GM21529 (cell line): Measurements from ENCODE around the gene ABLIM2.
A peak's percentile ranks its signal among the peaks of the same experiment; 100 is the strongest.

Experiments used
- ATAC-seq: cut with Tn5 transposase; IDR thresholded peaks from one replicate; pipeline ENCODE4 v1.9.1; 2021; ENCODE audit not compliant: unreplicated experiment

Gene ABLIM2

GRCh38 chr4:8194306-8195242 lies 36.0 kb upstream of the ABLIM2 start:
- no peak for ATAC-seq

GRCh38 chr4:8192748-8193738 lies 34.4 kb upstream of the ABLIM2 start:
- ATAC-seq = peak; percentile 87

GRCh38 chr4:8191136-8191747 lies 32.6 kb upstream of the ABLIM2 start:
- peak; percentile 54 for ATAC-seq

- ATAC-seq = no peak
Observed at GRCh38 chr4:8189551-8190466, 31.2 kb upstream of the ABLIM2 start.

- no peak for ATAC-seq
Observed at GRCh38 chr4:8188743-8189550, 30.3 kb upstream of the ABLIM2 start.

- ATAC-seq = no peak
Observed at GRCh38 chr4:8188085-8188484, 29.5 kb upstream of the ABLIM2 start.

- ATAC-seq = no peak
Observed at GRCh38 chr4:8185930-8186329, 27.3 kb upstream of the ABLIM2 start.

GRCh38 chr4:8185295-8185694 lies 26.7 kb upstream of the ABLIM2 start:
- ATAC-seq = no peak

- ATAC-seq = no peak
Observed at GRCh38 chr4:8184061-8184460, 25.4 kb upstream of the ABLIM2 start.

- ATAC-seq = no peak
Observed at GRCh38 chr4:8182858-8183725, 24.5 kb upstream of the ABLIM2 start.

- no peak for ATAC-seq
Observed at GRCh38 chr4:8182294-8182693, 23.7 kb upstream of the ABLIM2 start.

- no peak for ATAC-seq
Observed at GRCh38 chr4:8181844-8182243, 23.2 kb upstream of the ABLIM2 start.

- ATAC-seq = no peak
Observed at GRCh38 chr4:8181119-8181518, 22.5 kb upstream of the ABLIM2 start.

GRCh38 chr4:8180310-8181093 lies 21.9 kb upstream of the ABLIM2 start:
- no peak for ATAC-seq

- ATAC-seq = no peak
Observed at GRCh38 chr4:8179771-8180170, 21.2 kb upstream of the ABLIM2 start.

- no peak for ATAC-seq
Observed at GRCh38 chr4:8179074-8179473, 20.5 kb upstream of the ABLIM2 start.

- no peak for ATAC-seq
Observed at GRCh38 chr4:8177956-8178355, 19.3 kb upstream of the ABLIM2 start.

GRCh38 chr4:8177552-8177951 lies 18.9 kb upstream of the ABLIM2 start:
- ATAC-seq = no peak
